NCI-H2227 (cell line): ENCODE data around the gene NEK7.
"Not testable (repeated sequence)": the region's sequence is repeated elsewhere in the genome, so short reads cannot be mapped to it uniquely, and the experiment has no call there.

Experiments used
- DNase-seq: peaks from one replicate; lab custom pipeline; 2025; ENCODE audit not compliant: unreplicated experiment; lab: John Stamatoyannopoulos, UW

Gene NEK7

DNA sequence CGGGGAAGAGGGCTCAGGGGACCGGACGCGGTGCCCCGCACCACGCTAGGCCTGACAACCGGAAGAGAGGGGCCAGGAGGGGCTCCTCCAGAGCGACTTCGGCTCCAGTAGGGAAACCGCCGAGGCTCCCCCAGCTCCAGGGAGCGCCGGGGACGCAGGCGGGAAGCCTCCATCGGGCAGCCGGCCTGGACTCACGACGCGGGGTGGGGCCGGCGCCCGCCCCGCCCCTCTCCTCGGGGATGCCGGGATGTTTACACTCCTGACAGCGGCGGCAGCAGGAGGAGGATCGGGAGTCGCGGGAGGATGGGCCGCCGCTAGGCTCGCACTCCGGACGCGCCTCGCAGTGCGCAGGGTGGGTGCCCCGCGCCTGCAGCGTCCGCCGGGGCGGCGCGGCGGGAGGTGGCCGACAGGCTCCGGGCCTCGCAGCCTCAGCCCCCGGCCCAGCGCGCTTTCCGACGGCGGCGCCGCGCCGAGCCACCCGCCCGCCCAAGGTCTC, at the start of gene NEK7:
TSS of gene NEK7 (plus strand) at position 254 of the 496 bp plus-strand sequence. CDS start 75,583 bp downstream, outside the sequence.
- DNase-seq, result peak; percentile 90

DNA sequence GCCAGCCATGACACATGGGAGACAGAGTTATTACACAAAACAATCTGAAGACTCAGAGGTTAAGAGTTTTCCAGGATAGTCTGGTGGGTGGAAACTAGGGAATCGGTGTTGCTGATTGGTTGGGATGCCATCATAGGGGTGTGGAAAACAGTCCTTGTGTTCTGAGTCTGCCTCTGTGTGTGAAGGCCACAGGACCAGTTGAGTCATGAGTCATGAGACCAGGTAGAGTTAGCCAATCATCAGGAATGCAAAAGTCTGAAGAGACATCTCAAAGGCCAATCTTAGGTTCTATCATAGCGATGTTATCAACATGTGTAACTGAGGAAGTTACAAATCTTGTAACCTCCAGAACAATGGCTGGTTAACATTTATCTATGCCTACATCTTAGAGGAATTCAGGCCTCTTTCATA, 49.7 kb upstream of the NEK7 start:
- no peak for DNase-seq

DNA sequence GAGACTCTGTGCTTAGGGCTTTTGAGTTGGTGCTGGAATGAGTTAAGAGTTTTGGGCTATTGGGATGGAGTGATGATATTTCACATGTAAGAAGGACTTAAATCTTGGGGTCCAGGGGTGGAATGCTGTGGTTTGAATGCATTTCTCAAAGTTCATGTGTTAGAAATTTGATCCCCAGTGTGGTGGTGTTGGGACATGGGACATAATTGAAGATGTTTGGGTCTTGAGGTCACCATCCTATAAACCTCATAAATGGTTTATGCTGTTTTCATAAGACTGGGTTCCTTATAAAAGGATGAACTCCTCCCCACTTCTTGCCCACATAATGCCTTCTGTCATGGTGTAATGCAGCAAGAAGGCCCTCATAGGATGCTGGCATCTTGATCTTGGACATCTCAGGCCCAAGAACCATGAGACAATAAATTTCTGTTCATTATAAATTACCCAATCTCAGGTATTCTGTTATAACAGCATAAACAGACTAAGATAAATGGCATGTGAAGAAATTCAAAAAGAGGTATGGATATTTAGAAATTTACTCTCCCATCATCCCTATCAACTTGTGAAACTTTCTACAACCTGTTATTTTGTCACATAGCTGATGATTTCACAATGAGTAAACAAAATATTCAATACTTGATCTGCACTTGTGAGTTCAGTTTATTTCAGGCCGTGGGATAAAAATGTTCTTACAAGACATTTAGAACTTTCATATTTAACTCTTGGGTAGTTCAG, 48.0 kb upstream of the NEK7 start:
- DNase-seq, result no peak

DNA sequence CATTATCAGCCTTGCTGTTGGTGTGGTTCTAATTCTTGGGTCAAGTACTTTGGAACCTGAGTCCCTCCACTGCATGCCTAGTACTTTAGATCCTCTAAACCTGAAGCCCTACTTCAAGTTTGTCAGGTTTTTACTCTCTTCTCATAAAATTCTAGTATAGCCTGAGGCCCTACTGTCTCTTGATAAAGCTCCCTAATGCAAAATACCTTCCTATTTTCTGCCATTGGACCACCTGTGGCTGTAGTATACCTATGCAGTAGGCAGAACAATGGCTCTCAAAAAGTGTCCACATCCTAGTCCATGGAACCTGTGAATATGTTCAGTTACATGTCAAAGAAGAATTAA, 47.5 kb upstream of the NEK7 start:
- no peak for DNase-seq

DNA sequence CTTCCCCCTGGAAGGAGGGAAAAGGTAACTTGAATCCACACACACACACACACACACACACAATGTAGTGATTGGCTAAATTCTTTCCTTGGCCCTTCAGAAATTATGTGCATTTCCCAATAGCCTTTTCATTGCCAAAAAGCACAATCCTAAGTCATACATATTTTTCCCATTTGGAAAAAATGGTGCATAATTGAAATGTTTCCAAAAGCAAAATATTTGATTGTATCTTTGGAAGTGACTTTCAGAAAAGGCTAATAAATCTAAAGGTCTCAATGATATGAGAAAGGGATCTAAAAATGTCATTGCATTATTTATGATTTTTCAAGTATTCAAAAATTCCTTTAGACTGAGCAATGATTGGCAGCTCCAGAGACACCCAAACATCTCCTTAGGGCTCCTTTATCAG, 43.5 kb upstream of the NEK7 start:
- DNase-seq, result no peak

DNA sequence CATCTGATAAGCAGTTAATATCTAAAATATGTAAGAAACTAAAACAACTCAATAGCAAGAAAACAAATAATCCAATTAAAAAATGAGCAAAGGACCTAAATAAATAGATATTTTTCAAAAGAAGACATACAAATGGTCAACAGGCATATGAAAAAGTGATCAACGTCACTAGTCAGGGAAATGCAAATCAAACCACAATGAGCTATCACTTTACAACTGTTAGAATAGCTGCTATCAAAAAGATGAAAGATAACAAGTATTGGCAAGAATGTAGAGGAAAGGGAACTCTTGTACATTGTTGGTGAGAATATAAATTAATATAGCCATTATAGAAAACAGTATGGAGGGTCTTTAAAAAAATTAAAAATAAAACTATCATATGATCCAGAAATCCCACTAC, 40.7 kb upstream of the NEK7 start:
- DNase-seq, result no peak

DNA sequence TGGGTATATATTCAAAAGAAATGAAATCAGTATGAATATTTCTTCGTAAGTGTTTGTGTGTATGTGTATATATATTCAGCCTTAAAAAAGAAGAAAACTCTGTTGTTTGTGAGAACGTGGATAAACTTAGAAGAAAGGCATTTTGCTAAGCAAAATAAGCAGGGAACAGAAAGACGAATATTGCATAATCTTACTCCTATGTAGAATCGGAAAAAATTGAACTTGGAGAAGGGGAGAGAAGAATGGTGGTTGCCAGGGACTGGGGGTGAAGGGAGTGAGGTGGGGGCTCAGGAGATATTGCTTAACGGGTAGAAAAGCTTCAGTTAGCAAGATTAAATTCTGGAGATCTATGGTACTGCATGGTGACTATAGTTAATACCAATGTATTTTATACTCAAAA, 40.3 kb upstream of the NEK7 start:
- DNase-seq, result no peak

DNA sequence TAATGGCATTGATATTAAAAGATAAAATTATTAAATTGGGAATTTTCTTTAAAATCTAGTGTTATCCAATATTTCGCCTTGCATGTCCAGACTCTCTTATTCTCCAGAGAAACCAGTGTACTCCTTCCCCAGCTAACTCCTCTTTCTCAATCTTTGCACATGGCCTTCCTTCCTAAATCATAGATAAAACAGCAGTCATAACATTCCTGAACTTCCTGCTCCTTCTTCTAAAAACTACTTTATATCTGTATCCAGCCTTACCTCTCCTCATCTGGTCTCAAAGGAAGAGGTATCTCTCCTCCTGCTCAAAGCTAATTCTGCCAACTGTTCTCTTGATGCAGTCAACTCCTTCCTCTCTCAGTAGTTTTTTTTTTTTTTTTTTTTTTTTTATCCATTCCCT, 39.5 kb upstream of the NEK7 start:
- no peak for DNase-seq

DNA sequence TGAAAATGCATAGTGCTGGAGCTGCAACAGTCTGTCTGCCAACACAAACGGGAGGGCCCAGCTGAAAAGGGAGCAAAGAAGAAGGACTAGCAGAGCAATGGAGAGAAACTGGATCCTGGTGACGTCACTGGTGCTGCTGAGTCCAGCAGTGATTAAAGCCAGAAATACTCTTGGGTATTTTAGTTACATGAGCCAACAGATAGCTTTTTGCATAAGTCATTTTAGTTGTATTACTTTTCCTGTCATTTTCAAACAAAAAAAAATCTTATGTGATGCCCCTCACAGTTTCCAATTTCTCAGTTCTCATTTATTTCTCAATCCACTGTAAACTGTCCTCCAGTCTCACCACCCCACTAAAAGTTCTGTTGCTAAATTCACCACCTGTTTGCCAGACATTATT, 38.7 kb upstream of the NEK7 start:
- no peak for DNase-seq

DNA sequence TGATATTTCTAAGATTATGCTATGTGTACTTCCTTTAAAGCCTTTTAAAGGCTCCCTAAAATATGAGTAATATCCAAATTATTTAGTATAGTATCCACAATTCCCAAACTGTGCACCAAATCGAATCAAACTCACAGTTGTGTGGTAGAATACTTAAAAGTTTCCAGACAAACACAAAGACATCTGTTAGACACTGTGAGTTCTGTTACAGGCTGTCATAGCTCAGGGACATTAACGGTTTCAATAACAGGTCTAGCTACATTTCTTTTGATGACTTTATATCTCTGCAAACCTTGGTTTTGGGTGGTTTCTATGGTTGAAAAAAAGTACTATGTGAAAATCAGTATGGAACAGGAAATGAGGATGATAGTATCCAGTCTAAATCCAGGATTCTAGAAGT, 36.9 kb upstream of the NEK7 start:
- DNase-seq, result no peak

DNA sequence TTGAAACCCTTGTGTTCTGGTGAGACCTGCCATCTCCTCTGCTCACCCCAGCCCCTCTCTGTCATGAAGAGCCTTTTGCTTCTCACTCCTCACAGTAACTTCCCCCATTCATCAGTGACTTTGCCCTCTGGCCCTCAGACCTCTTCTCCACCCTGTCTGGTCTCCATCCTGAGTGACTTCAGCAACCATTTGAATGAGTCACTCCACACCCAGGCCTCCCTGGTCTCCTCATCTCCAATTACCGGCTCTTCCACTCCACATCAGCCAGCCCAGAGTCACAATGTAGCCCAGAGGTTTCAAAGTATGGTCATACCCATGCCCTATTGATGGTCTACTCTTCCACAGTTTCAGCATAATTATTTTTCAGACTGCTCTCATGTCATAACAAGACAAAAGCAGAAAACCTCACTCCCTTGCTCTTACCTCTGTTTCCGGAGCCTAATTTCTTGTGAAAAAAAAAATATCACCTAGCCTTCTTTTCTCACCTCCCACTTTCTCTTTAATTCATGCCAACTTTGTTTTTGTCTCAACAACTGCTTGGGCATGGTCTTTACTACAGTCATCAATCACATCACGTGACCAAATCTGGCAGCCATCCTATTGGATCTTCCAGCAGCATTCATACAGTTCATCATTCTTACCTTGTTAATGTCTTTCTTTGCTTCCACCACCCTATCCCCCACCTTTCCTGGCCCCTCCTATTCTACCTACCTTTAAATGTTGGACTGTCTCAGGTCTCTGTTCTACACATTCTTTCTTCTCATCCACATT, 35.6 kb upstream of the NEK7 start:
- no peak for DNase-seq

DNA sequence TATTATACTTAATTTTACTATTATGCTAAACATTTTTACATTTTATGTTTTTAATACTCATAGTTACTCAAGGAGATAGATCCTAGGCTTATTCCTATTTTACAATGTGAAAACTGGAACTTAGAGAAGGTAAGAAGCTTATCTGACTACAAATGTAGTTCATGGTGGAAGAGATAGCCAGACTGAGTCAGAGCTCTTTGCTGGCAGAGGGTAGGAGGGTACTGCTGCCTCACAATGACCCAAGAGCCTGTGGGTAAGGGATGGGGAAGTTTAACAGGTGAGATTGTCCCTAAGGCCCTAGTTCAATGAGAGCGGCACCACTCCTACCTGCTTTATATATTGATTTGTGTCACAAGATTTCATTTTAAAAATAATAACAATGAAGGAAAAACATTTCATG, 34.1 kb upstream of the NEK7 start:
- DNase-seq, result no peak

DNA sequence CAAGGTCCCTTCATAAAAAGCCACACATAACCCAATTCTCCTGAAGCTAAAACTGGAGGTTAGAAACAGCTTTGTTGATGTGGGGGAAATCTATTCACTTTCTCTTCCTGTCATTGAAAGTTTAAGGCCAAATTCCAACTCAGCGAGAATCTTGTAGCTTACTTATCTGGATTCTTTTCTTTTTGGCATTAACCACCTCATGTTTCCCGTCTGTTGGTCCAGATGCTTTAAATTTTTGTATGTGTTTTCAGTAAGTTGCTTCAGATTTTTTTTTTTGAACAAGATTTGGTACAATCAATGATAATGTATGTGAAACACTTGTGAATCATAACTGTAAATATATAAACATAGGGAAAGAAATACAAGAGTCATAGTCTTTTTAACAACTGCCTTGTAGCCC, 33.7 kb upstream of the NEK7 start:
- DNase-seq, result no peak

DNA sequence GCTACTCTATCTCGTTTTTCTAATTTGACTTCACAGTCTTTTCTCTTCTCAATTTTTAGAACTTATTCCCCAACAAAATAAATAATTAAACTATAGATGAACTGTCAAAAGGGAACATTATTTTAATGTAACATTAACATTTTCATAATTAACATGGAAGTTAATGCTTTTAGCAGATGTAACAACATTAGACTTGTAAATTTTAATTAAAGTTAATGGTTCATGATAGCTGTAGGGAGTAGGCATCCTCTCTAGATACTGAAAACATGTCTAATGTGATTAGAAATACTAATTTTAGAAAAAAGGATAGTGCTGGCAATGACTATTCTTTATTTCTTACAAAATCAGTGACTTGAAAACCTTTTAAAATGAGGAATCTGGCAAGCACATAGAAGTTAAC, 32.1 kb upstream of the NEK7 start:
- DNase-seq, result no peak

DNA sequence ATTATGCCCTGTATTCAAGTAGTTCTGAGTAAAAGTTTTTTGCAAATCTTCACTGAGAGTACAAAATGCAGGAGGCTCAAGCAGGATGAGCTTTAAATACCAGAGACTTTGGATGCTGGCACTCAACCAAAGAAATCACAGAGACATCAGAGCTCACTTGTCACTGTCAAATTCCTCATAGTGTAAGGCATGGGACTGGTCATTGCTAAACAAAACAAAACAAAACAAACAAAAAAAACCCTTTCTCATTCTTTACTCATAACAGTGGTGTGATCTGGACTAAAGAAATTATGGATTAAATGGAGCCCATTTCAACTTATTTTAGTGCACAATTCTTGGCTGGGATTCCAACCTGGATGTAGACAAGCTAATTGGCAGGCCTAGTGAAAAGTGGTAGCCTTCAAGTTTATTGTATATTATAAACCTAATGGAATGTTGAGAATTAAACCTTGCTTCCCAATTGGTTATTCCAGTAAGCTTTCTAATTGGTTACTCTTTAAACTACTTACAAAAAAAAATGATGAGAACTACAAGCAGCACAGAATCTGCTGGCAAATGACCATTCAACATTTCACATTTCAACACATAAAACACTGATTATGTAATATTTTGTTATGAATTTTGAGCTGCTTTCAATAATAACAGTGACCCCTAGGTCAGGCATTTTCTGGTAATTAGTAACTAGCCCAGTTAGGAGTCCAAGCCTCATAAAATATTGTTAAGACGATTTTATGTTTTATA, 30.6 kb upstream of the NEK7 start:
- DNase-seq, result no peak

DNA sequence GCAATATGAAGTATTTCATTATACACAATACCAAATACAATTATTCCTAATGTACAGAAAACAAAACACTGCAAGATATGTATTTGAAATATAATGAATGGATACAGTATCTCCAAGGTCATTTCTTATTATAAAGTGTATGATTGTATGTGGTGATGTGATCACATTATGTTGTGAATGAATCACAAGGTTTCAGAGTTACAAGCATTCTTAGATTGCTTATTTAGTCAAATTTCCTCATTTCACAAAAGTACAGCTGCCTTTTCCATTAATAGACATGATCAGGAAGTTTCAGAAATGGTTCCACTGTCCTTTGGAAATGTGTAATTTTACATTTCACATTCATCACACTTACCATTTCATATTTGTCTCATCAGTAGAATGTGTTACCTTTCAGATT, 28.3 kb upstream of the NEK7 start:
- DNase-seq, result no peak

DNA sequence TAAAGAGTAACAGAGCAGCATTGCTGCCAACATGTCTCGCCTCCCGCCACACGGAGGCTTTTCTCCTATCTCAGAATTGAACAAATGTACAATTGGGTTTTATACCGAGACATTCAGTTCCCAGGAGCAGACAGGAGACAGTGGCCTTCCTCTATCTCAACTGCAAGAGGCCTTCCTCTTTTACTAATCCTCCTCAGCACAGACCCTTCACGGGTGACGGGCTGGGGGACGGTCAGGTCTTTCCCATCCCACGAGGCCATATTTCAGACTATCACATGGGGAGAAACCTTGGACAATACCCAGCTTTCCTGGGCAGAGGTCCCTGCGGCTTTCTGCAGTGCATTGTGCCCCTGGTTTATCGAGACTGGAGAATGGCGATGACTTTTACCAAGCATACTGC, 26.7 kb upstream of the NEK7 start:
- DNase-seq, result not testable (repeated sequence)

DNA sequence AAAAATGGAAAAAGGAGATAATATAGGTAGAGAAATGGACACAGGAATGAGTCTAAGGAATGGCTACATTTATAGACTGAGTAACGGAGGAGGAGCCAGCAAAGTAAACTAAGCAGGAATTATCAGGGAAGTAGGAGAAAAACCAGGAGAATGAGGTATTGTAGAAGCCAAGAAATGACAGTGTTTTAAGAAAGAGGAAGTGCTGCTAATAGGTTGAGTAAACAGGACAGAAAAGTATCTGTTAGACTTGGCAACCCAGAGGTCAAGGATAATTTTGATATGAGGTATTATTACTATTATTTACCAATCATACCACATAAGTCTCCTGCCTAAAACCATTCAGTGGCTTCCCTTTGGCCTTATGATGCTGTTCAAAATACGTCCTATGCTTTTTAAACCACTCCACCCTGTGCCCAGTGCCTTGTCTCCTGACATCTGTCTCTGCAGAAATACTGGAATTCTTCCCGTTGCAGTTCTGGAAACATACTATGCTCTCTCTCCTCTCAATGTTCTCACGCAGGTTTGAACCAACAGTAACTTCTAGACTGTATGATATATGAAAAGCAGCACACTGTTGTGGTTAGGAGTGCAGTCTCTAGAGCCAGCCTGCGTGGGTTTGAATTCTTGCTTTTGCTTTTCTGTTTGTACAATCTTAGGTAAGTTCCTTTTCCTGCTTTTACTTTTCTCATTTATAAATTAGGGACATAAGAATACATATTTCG, 24.6 kb upstream of the NEK7 start:
- DNase-seq, result peak; percentile 52

DNA sequence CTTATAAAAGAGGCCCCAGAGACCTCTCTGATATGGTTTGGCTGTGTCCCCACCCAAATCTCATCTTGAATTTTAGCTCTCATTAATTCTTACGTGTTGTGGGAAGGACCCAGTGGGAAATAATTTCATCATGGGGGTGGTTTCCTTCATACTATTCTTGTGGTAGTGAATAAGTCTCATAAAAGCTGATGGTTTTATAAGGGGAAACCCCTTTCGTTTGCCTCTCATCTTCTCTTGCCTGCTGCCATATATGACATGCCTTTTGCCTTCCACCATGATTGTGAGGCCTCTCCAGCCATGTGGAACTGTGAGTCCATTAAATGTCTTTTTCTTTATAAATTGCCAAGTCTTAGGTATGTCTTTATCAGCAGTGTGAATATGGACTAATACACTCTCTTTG, 22.5 kb upstream of the NEK7 start:
- no peak for DNase-seq

DNA sequence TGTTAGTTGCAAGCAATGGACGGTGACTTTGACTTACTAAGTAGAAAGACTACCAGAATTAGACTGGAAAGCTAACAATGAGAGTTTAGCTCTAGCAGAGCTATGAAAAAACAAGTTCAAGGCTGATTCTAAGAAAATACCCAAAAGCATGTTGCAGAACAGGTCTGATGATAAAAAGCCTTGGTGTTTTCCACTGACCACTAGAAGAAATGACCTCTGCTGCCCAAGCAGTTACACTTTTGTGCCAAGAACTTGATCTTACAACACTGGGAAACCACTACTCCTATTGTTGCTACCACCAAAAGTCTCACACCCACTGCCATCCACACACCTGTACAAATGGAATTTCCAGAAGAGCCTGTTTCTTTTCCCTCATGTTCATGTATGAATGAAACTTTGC, 21.4 kb upstream of the NEK7 start:
- no peak for DNase-seq

DNA sequence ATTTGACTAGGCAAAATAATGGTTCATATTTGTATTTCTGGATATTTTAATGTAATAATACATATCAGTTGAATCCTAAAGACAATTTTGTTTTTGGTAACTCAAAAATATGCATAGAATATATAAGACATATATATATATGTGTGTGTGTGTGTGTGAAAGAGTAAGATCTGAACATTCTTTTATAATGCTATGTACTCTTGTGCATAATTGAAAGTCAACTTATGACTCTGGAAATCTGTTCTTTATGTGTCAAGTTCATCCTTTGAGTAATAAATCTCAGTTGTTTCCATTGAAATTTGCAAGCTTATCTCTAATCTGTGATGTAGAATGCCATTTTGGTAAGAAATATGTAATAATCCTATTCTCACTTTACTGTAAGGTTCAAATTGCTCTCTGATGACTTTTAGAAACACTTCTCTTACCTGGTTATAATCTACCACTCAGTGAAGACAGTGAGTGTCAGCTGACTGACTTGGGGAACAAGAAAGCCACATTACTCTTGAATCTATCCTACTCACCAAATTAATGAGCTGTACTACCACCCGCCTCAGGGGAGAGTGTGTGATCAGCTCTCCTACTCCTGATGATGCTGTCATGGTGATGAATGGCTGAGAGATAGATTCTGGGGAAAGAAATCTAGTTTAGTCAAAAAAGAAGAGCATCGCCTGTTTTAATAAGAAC, 15.0 kb upstream of the NEK7 start:
- no peak for DNase-seq
